ENCODE data around the gene RAB7B. TPM values are rescaled to one million over a fixed set of nuclear protein-coding genes. Genes with fewer than 3 reads are reported as not detected.

The RAB7B gene
- total and polyA plus RNA-seq, 2 of the 4 experiments (the other 2 are of a cell fraction) = 9.1 to 14.7 TPM

GRCh38 chr1:205954819-205955404 is 48.3 kb downstream of the RAB7B start:
- no peaks in the 10 kb centered on the region for H3K4me1 ChIP-seq (ENCODE audit: control insufficient read depth, insufficient read depth, low read length)
- no peak overlapping the region for H2BK5ac ChIP-seq (ENCODE audit: low read depth, low read length, poor library complexity, severe bottlenecking)
- no peaks in the 10 kb centered on the region for H4K20me1 ChIP-seq (ENCODE audit: insufficient read depth, low read length)
- no peak overlapping the region for H4K5ac ChIP-seq (ENCODE audit: low read depth, low read length)
- H3K23ac ChIP-seq (ENCODE audit: low read depth, low read length) = no peak overlapping the region
- H3K79me1 ChIP-seq (ENCODE audit: low read depth in 1 of 2, low read length in 2 of 2) = no peaks in the 10 kb centered on the region
- BruUV-seq (replicated peaks) = no TSS peak
- DNase-seq (no peak), ATAC-seq (ENCODE audit: low read depth) (no peak)
- intact Hi-C loops (cut with micrococcal nuclease) (no loop called here), dilution Hi-C loops (cut with HindIII; ENCODE audit: low sequenced_read_pairs, unreplicated experiment) (no loop called here), in situ Hi-C loops (cut with MboI; ENCODE audit: low sequenced_read_pairs) (no loop called here)
- H2BK20ac ChIP-seq (ENCODE audit: low read depth, low read length) = no peak overlapping the region
- H2BK120ac ChIP-seq (ENCODE audit: low read depth, low read length) = no peak overlapping the region
- no peak overlapping the region for H3K18ac ChIP-seq (ENCODE audit: low read depth, low read length)
- H3K56ac ChIP-seq (ENCODE audit: extremely low read depth, insufficient read depth, low read length) = no peak overlapping the region
- no peak overlapping the region for H2BK15ac ChIP-seq (ENCODE audit: low read depth, low read length)
- no peaks in the 10 kb centered on the region for H3K36me3 ChIP-seq (ENCODE audit: control insufficient read depth, insufficient read depth, low read length)
- no peak overlapping the region for H3K27ac ChIP-seq (ENCODE audit: insufficient read depth, low read length)
- no peak overlapping the region for H3K4ac ChIP-seq (ENCODE audit: low read depth, low read length)
- no peak overlapping the region for H3K4me2 ChIP-seq (ENCODE audit: low read depth, low read length)
- H3K9me1 ChIP-seq (ENCODE audit: insufficient read depth, low read length) = peaks cover 3% of the 10 kb centered on the region; the same call in 1 of the 2 replicates
- no peak overlapping the region for H2AK9ac ChIP-seq (replicated peaks; ENCODE audit: low read depth, low read length, poor library complexity)
- no peak overlapping the region for H3K9ac ChIP-seq (ENCODE audit: low read depth, low read length)
- no peak overlapping the region for H3K14ac ChIP-seq (replicated peaks; ENCODE audit: low read depth, low read length)
- no peaks in the 10 kb centered on the region for H3K9me3 ChIP-seq (ENCODE audit: control insufficient read depth, insufficient read depth, low read length)
- H3K4me3 ChIP-seq (ENCODE audit: insufficient read depth, low read depth, low read length) = no peak overlapping the region
- H2AK5ac ChIP-seq (ENCODE audit: low read depth, low read length) = no peak overlapping the region
- H3K27me3 ChIP-seq (ENCODE audit: control insufficient read depth, insufficient read depth, low read length) = peaks cover 59% of the 10 kb centered on the region
- TF ChIP-seq CEBPB (IDR thresholded peaks at IDR 0.05; ENCODE audit: low read depth, low read length) (no peak), MAZ (IDR thresholded peaks at IDR 0.05; ENCODE audit: borderline replicate concordance, low read depth, low read length) (no peak), RFX5 (IDR thresholded peaks at IDR 0.05; ENCODE audit: low read depth, low read length) (no peak), RAD21 (IDR thresholded peaks at IDR 0.05; ENCODE audit: low read length) (no peak), BHLHE40 (IDR thresholded peaks at IDR 0.05; ENCODE audit: low read depth, low read length) (no peak), POLR2A (IDR thresholded peaks at IDR 0.05; ENCODE audit: low read depth, low read length) (no peak), MXI1 (IDR thresholded peaks at IDR 0.05; ENCODE audit: borderline replicate concordance, low read depth, low read length) (no peak), MAFK (IDR thresholded peaks at IDR 0.05; ENCODE audit: low read depth, low read length) (no peak), CHD1 (IDR thresholded peaks at IDR 0.05; ENCODE audit: low read depth, low read length) (no peak), SMC3 (IDR thresholded peaks at IDR 0.05; ENCODE audit: low read depth, low read length) (no peak), FOS (IDR thresholded peaks at IDR 0.05; ENCODE audit: low read depth, low read length) (no peak), RCOR1 (IDR thresholded peaks at IDR 0.05; ENCODE audit: insufficient replicate concordance, low read length) (no peak), NFE2L2 (IDR thresholded peaks at IDR 0.05; ENCODE audit: low read depth, low read length) (no peak)
- TF ChIP-seq, protein P1, sequence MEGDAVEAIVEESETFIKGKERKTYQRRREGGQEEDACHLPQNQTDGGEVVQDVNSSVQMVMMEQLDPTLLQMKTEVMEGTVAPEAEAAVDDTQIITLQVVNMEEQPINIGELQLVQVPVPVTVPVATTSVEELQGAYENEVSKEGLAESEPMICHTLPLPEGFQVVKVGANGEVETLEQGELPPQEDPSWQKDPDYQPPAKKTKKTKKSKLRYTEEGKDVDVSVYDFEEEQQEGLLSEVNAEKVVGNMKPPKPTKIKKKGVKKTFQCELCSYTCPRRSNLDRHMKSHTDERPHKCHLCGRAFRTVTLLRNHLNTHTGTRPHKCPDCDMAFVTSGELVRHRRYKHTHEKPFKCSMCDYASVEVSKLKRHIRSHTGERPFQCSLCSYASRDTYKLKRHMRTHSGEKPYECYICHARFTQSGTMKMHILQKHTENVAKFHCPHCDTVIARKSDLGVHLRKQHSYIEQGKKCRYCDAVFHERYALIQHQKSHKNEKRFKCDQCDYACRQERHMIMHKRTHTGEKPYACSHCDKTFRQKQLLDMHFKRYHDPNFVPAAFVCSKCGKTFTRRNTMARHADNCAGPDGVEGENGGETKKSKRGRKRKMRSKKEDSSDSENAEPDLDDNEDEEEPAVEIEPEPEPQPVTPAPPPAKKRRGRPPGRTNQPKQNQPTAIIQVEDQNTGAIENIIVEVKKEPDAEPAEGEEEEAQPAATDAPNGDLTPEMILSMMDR (conservative IDR thresholded peaks at IDR 0.05; ENCODE audit: low read depth, low read length) = no peak
- TF ChIP-seq, protein P2, sequence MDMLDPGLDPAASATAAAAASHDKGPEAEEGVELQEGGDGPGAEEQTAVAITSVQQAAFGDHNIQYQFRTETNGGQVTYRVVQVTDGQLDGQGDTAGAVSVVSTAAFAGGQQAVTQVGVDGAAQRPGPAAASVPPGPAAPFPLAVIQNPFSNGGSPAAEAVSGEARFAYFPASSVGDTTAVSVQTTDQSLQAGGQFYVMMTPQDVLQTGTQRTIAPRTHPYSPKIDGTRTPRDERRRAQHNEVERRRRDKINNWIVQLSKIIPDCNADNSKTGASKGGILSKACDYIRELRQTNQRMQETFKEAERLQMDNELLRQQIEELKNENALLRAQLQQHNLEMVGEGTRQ (IDR thresholded peaks at IDR 0.05; ENCODE audit: low read depth, low read length) = no peak
- TF ChIP-seq, protein P3, sequence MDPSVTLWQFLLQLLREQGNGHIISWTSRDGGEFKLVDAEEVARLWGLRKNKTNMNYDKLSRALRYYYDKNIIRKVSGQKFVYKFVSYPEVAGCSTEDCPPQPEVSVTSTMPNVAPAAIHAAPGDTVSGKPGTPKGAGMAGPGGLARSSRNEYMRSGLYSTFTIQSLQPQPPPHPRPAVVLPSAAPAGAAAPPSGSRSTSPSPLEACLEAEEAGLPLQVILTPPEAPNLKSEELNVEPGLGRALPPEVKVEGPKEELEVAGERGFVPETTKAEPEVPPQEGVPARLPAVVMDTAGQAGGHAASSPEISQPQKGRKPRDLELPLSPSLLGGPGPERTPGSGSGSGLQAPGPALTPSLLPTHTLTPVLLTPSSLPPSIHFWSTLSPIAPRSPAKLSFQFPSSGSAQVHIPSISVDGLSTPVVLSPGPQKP (IDR thresholded peaks at IDR 0.05; ENCODE audit: borderline replicate concordance, low read depth, low read length) = no peak
- WGBS, 2 experiments (ENCODE audit: extremely low coverage in 2 of 2, insufficient read length in 1 of 2) = no CpG with 5 or more reads among the region's 11 CpGs
- ChIA-PET CTCF (no interaction called here), POLR2A (ENCODE audit: unreplicated experiment) (no interaction called here)
- H4K8ac ChIP-seq (ENCODE audit: low read depth in 2 of 2, low read length in 2 of 2) = no peak overlapping the region
- no peak overlapping the region for H2AFZ ChIP-seq (replicated peaks; ENCODE audit: low read length, poor library complexity)
- no peak overlapping the region for H4K91ac ChIP-seq (ENCODE audit: insufficient read depth, low read depth, low read length)

All from IMR-90 (cell line).